Gastrocnemius medialis (tissue), 4 donors: ENCODE measurements around the gene KIF2A. TPM values are rescaled to one million over a fixed set of nuclear protein-coding genes. Genes with fewer than 3 reads are reported as not detected.

Experiments used
- ATAC-seq, 2 donors: fragments of 150-250 bp; one replicate each; pipeline ENCODE4 v1.9.1; 2016
- DNase-seq, 2 donors: peaks; one replicate each; pipeline ENCODE4 v3.0.0-alpha.2; 2019
- H3K27ac ChIP-seq, 4 donors: fragments of 200-600 bp; sonication (generic); 1 replicate in 1 of 4; 2 replicates in 3 of 4; pipeline ENCODE4 v1.5.1; 2016 to 2018; ENCODE audit warnings: mild to moderate bottlenecking in 2 of 4, moderate library complexity in 1 of 4
- H3K27me3 ChIP-seq, 3 donors: fragments of 200-600 bp; sonication (generic) in 2 of 3; 1 replicate in 1 of 3; 2 replicates in 2 of 3; pipeline versions ENCODE4 v1.5.1 to v1.6.0; 2016 to 2019; ENCODE audit warnings: mild to moderate bottlenecking in 1 of 3, moderate library complexity in 1 of 3
- H3K36me3 ChIP-seq, 2 donors: fragments of 200-600 bp; sonication (generic) in 1 of 2; one replicate each; pipeline ENCODE4 v1.5.1; 2017 to 2018
- H3K4me1 ChIP-seq, 2 donors: fragments of 200-600 bp; sonication (generic) in 1 of 2; one replicate each; pipeline ENCODE4 v1.5.1; 2016 to 2017; ENCODE audit warnings: mild to moderate bottlenecking in 2 of 2
- H3K4me3 ChIP-seq, 4 donors: fragments of 200-600 bp; sonication (generic) in 3 of 4; 1 replicate in 1 of 4; 2 replicates in 3 of 4; pipeline ENCODE4 v1.5.1; 2016 to 2019; ENCODE audit warnings: mild to moderate bottlenecking in 2 of 4
- H3K9me3 ChIP-seq, 3 donors: fragments of 200-600 bp; sonication (generic) in 2 of 3; 1 replicate in 1 of 3; 2 replicates in 2 of 3; pipeline ENCODE4 v1.5.1; 2016 to 2019
- CTCF ChIP-seq, 5 experiments: fragments of 450-650 bp in 3 of 5; fragments of 200-600 bp in 2 of 5; sonication (generic) in 2 of 5; IDR thresholded peaks in 4 of 5; conservative IDR thresholded peaks in 1 of 5; 1 replicate in 4 of 5; 2 replicates in 1 of 5; pipeline ENCODE4 v1.5.1; 2016 to 2019; ENCODE audit warnings: antibody characterized with exemption in 5 of 5, mild to moderate bottlenecking in 3 of 5, moderate library complexity in 3 of 5
- POLR2A ChIP-seq, 2 donors: fragments of 450-650 bp; IDR thresholded peaks; one replicate each; pipeline ENCODE4 v1.6.1; 2017; ENCODE audit warnings: antibody characterized with exemption in 2 of 2, mild to moderate bottlenecking in 2 of 2, moderate library complexity in 2 of 2
- in situ Hi-C, 4 donors: fragments of 200-750 bp; cut with MboI; loops; one replicate each; pipeline versions ENCODE4 v1.15.0 to v1.8.0; 2017; ENCODE audit warnings: low sequenced_read_pairs in 4 of 4
- intact Hi-C: fragments of 100-400 bp; cut with DNase I; formaldehyde crosslinking; loops from one replicate; pipeline ENCODE4 v1.15.1; 2023; ENCODE audit warnings: low total_unique reads
- total RNA-seq, 4 donors: library from RNA; depleted of rRNA; stranded (reverse); fragments of >200 nt; gene quantifications; one replicate each; pipeline versions ENCODE4 v1.1.0 to v1.2.3, GENCODE V29; 2016

KIF2A gene
- total RNA-seq, 4 donors from 2014 or later = 7.5 to 14.2 (median 11.8) TPM

- no peak for ATAC-seq
- in situ Hi-C loops = no loop called here
- H3K4me3 ChIP-seq = no peak overlapping the region
- H3K36me3 ChIP-seq = no peaks in the 10 kb centered on the region
- no peaks in the 10 kb centered on the region for H3K27me3 ChIP-seq
- intact Hi-C loops = no loop called here
- peaks cover 0 to 4% of the 10 kb centered on the region in 2 donors for H3K4me1 ChIP-seq
- no peak for DNase-seq
- no peak overlapping the region for H3K27ac ChIP-seq
- TF ChIP-seq CTCF (IDR thresholded peaks at IDR 0.05 in 4 of 5, conservative IDR thresholded peaks at IDR 0.05 in 1 of 5) (no peak), POLR2A (IDR thresholded peaks at IDR 0.05) (no peak)
- H3K9me3 ChIP-seq = no peaks in the 10 kb centered on the region
Observed at GRCh38 chr5:62346748-62347147, 40.7 kb downstream of the KIF2A start.

GRCh38 chr5:62347928-62348327 lies 41.9 kb downstream of the KIF2A start:
- Histone ChIP-seq H3K27me3 (no peaks in the 10 kb centered on the region), H3K27ac (no peak overlapping the region), H3K9me3 (no peaks in the 10 kb centered on the region), H3K4me3 (no peak overlapping the region), H3K36me3 (no peaks in the 10 kb centered on the region), H3K4me1 (peaks cover 0 to 4% of the 10 kb centered on the region in 2 donors)
- TF ChIP-seq CTCF (IDR thresholded peaks at IDR 0.05 in 4 of 5, conservative IDR thresholded peaks at IDR 0.05 in 1 of 5) (no peak), POLR2A (IDR thresholded peaks at IDR 0.05) (no peak)
- ATAC-seq (no peak), DNase-seq (no peak)
- in situ Hi-C loops (no loop called here), intact Hi-C loops (no loop called here)

DNA sequence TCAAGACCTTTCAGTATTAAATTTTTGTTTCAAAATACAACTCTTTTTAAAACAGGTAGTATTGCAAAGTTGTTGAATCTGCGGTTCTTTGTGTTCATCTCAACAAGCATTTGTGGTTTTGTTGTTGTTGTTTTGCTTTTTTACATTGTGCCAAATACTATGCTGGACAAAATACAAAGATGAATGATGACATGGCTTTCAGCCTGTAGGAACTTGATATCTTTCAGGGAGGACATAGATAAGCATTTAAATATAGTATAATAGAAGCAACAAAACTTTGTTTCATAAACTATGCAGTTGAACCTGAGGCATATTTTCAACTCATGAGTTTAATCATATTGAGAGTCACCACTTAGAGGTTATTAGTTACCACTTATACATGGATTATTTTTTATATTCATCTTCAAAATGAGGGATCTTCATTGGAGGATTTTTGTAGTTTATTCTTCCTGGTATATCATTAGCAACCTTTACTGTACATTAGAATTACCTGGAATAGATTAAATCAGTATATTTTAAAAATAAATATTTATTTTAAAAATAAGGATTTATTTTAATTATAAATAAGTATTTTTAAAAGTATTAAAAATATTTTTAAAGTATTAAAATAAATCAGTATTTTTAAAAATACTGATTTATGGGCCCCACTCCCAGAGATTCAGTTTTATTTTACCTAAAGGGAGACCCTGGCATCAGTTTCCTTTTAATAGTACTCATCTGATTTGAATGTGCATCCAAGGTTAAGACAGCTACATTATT lies 42.9 kb downstream of the KIF2A start:
- peaks cover 0 to 4% of the 10 kb centered on the region in 2 donors for H3K4me1 ChIP-seq
- H3K27me3 ChIP-seq = no peaks in the 10 kb centered on the region
- DNase-seq (no peak), ATAC-seq (no peak)
- intact Hi-C loops = no loop called here
- in situ Hi-C loops = no loop called here
- H3K36me3 ChIP-seq = no peaks in the 10 kb centered on the region
- H3K27ac ChIP-seq = no peak overlapping the region
- no peak for TF ChIP-seq CTCF (IDR thresholded peaks at IDR 0.05 in 4 of 5, conservative IDR thresholded peaks at IDR 0.05 in 1 of 5)
- no peak for TF ChIP-seq POLR2A (IDR thresholded peaks at IDR 0.05)
- no peak overlapping the region for H3K4me3 ChIP-seq
- H3K9me3 ChIP-seq = no peaks in the 10 kb centered on the region

DNA sequence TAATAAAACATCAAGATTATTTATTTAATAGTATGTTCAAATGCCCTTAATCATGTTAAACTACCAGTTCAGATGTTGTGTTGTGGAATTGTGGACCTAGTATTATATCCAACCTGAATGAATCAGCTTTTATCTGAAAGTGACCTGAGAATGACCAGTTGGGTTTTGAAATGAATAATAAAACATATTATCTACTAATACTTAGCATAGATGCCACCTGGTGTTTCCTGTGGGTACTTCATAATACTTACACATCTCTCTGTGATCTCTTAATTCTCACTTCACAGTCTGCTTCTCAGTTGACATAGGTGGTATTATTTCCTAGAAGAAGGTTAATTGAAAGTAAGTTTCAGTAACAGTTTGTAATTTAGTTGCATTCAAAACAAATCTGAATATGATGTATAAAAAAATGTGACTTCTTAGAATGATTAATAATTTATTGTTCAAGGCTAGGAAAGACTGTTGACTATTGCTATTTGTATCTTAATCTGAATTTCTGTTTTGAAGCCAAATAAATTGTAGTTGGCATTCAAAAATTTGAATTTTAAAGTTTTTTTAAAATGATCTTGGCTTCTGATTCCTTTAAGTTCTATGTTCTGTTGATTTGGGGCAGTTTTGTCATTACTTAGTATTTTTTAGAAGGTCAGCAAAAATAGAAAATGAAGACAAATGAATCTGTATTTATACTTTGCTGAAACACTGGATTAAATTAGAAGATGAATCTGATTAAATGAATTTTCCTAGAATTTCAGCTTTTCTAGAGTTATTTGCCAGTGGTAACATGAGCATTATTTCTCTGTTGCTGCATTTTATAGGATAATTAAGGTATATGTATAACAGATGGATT lies 48.2 kb downstream of the KIF2A start:
- no peaks in the 10 kb centered on the region for H3K9me3 ChIP-seq
- H3K27ac ChIP-seq = no peak overlapping the region
- no peaks in the 10 kb centered on the region for H3K27me3 ChIP-seq
- in situ Hi-C loops (loop anchor here in 3 of 4 donors (10.0 kb wide), 1 partner anchor 139 kb away; no protein-coding TSS in a partner anchor), intact Hi-C loops (loop anchor here (2.0 to 5.0 kb wide), 2 partner anchors 47 to 132 kb away; partner anchors contain the start of gene KIF2A)
- peaks cover 0 to 3% of the 10 kb centered on the region in 2 donors for H3K4me1 ChIP-seq
- peaks cover 0 to 11% of the 10 kb centered on the region in 2 donors for H3K36me3 ChIP-seq
- no peak overlapping the region for H3K4me3 ChIP-seq
- TF ChIP-seq POLR2A (IDR thresholded peaks at IDR 0.05) (no peak), CTCF (IDR thresholded peaks at IDR 0.05 in 4 of 5, conservative IDR thresholded peaks at IDR 0.05 in 1 of 5) (peak in 4 of 5 experiments; percentile 57 to 70 (median 64))
- ATAC-seq (peak; percentile 56 to 86), DNase-seq (no peak)
